Brain microvascular endothelial cell (primary cell): ENCODE measurements around the gene HES7.

Source experiments
- DNase-seq: peaks from one replicate; pipeline ENCODE4 v3.0.0-alpha.2; 2020
- H3K27ac ChIP-seq: fragments of 250-450 bp; sonication (Bioruptor Pico); 2 replicates; pipeline ENCODE4 v1.5.1; 2020; ENCODE audit warnings: mild to moderate bottlenecking, moderate library complexity
- H3K27me3 ChIP-seq: fragments of 250-450 bp; sonication (Bioruptor Pico); replicated peaks from 2 replicates; pipeline ENCODE4 v1.5.1; 2020; ENCODE audit warnings: mild to moderate bottlenecking
- H3K36me3 ChIP-seq: fragments of 250-450 bp; sonication (Bioruptor Pico); replicated peaks from 2 replicates; pipeline ENCODE4 v1.5.1; 2020; ENCODE audit warnings: mild to moderate bottlenecking
- H3K4me3 ChIP-seq: 2 replicates; pipeline ENCODE4 v1.5.1; 2011; ENCODE audit warnings: low read depth, mild to moderate bottlenecking, control low read depth, low read length, moderate library complexity
- CTCF ChIP-seq: IDR thresholded peaks from 2 replicates; pipeline ENCODE4 v1.5.1; 2011; ENCODE audit warnings: low read depth, mild to moderate bottlenecking, moderate library complexity, low read length, control low read depth, inconsistent platforms; ENCODE audit errors: missing control alignments
- in situ Hi-C: cut with HindIII; loops from 2 replicates; pipeline ENCODE4 v1.10.0; 2017; ENCODE audit warnings: low sequenced_read_pairs, low pct_ligation_motif_present

Gene HES7

GRCh38 chr17:8163978-8164814 is 40.3 kb upstream of the HES7 start:
- no peak for TF ChIP-seq CTCF
- no peak overlapping the region for H3K27ac ChIP-seq
- in situ Hi-C loops = no loop called here
- H3K27me3 ChIP-seq = no peaks in the 10 kb centered on the region
- H3K36me3 ChIP-seq = peaks cover 14% of the 10 kb centered on the region
- no peak overlapping the region for H3K4me3 ChIP-seq
- DNase-seq = no peak

- Histone ChIP-seq H3K4me3 (peak overlapping the region; percentile 85), H3K27me3 (no peaks in the 10 kb centered on the region), H3K36me3 (peaks cover 17% of the 10 kb centered on the region), H3K27ac (peak overlapping the region; percentile 89)
- in situ Hi-C loops = no loop called here
- DNase-seq = no peak
- TF ChIP-seq CTCF = no peak
These were observed 39.4 kb upstream of the HES7 start for GRCh38 chr17:8162997-8163977.

- TF ChIP-seq CTCF = no peak
- H3K4me3 ChIP-seq = peak within 1 kb of the TSS; percentile 85
- peaks cover 17% of the 10 kb centered on the region for H3K36me3 ChIP-seq
- peak within 1 kb of the TSS; percentile 89 for H3K27ac ChIP-seq
- no peak for DNase-seq
- in situ Hi-C loops = no loop called here
- no peaks in the 10 kb centered on the region for H3K27me3 ChIP-seq
These were observed 38.5 kb upstream of the HES7 start, which contains the start of gene VAMP2 for GRCh38 chr17:8162233-8162996. VAMP2 (minus strand) TSS chr17:8162948; CDS start chr17:8162879, 69 bp downstream.

GRCh38 chr17:8161289-8162232 is 37.7 kb upstream of the HES7 start:
- Histone ChIP-seq H3K27me3 (no peaks in the 10 kb centered on the region), H3K27ac (no peak overlapping the region), H3K4me3 (peak overlapping the region; percentile 85), H3K36me3 (peaks cover 17% of the 10 kb centered on the region)
- in situ Hi-C loops = no loop called here
- TF ChIP-seq CTCF = no peak
- no peak for DNase-seq
